A549 (cell line): ENCODE measurements around the gene CIT.

ENCODE experiments used
- CEBPB ChIP-seq, 2 experiments: fragments of >200 bp in 1 of 2; sonication (Bioruptor Twin) in 1 of 2; formaldehyde crosslinking in 1 of 2; IDR thresholded peaks; 2 replicates each; pipeline ENCODE4 v1.6.1; 2012 to 2016
- CHD4 ChIP-seq: fragments of 200-600 bp; sonication (generic); IDR thresholded peaks from 2 replicates; pipeline ENCODE4 v1.6.1; 2016; ENCODE audit warnings: antibody characterized with exemption, mild to moderate bottlenecking, borderline replicate concordance
- CTCF ChIP-seq: fragments of >200 bp; sonication (Bioruptor Twin); formaldehyde crosslinking; IDR thresholded peaks from 3 replicates; pipeline ENCODE4 v1.5.1; 2016
- EP300 ChIP-seq, 2 experiments: fragments of >200 bp; sonication (Bioruptor Twin); formaldehyde crosslinking; IDR thresholded peaks; 2 replicates in 1 of 2; 3 replicates in 1 of 2; pipeline ENCODE4 v1.6.1; 2016 to 2017
- ESRRA ChIP-seq: fragments of 150-350 bp; IDR thresholded peaks from 2 replicates; pipeline ENCODE4 v1.6.1; 2014; ENCODE audit warnings: mild to moderate bottlenecking, low read length, borderline replicate concordance
- HDAC2 ChIP-seq: fragments of 200-600 bp; sonication (generic); IDR thresholded peaks from 2 replicates; pipeline ENCODE4 v1.6.1; 2016
- JUN ChIP-seq, 2 experiments: fragments of >200 bp; sonication (Bioruptor Twin); formaldehyde crosslinking; IDR thresholded peaks; 2 replicates in 1 of 2; 3 replicates in 1 of 2; pipeline ENCODE4 v1.6.1; 2016 to 2017
- JUNB ChIP-seq: fragments of >200 bp; sonication (Bioruptor Twin); formaldehyde crosslinking; IDR thresholded peaks from 2 replicates; pipeline ENCODE4 v1.6.1; 2016
- NR3C1 ChIP-seq: fragments of >200 bp; sonication (Bioruptor Twin); formaldehyde crosslinking; IDR thresholded peaks from 3 replicates; pipeline ENCODE4 v1.6.1; 2017
- POLR2A ChIP-seq: IDR thresholded peaks from 2 replicates; pipeline ENCODE4 v1.6.1; 2012; ENCODE audit warnings: mild to moderate bottlenecking, low read length
- POLR2AphosphoS2 ChIP-seq: conservative IDR thresholded peaks from 2 replicates; pipeline ENCODE4 v1.6.1; 2012; ENCODE audit warnings: low read length, improper control_type of control experiment, inconsistent platforms
- REST ChIP-seq: fragments of 200-600 bp; sonication (generic); IDR thresholded peaks from 2 replicates; pipeline ENCODE4 v1.6.1; 2016; ENCODE audit warnings: antibody characterized with exemption, mild to moderate bottlenecking, moderate library complexity
- ZC3H11A ChIP-seq: fragments of 450-650 bp; IDR thresholded peaks from 2 replicates; pipeline ENCODE4 v1.6.1; 2014; ENCODE audit warnings: antibody characterized with exemption, mild to moderate bottlenecking
- ZFP36 ChIP-seq: fragments of 450-650 bp; IDR thresholded peaks from 2 replicates; pipeline ENCODE4 v1.6.1; 2014; ENCODE audit warnings: borderline replicate concordance; ENCODE audit not compliant: partially characterized antibody

GRCh38 chr12:119803381-119803791 lies 73.7 kb downstream of the CIT start:
- TF ChIP-seq CTCF (no peak), CEBPB (IDR thresholded peaks at IDR 0.05) (no peak), NR3C1 (no peak), POLR2A (no peak), JUN (IDR thresholded peaks at IDR 0.05) (no peak), REST (no peak), HDAC2 (no peak), ZC3H11A (no peak), ZFP36 (no peak), EP300 (IDR thresholded peaks at IDR 0.05) (no peak), CHD4 (no peak), ESRRA (no peak), POLR2AphosphoS2 (no peak), JUNB (no peak)
